Measurements from ENCODE around the gene MAGED2. TPM values are rescaled to one million over a fixed set of nuclear protein-coding genes. Genes with fewer than 3 reads are reported as not detected.

The MAGED2 gene
- total and polyA plus RNA-seq, 9 of the 15 experiments (the other 6 are each of a cell fraction or from before 2014, with no cell fraction given) = 19.7 to 49.1 (median 23.1) TPM

DNA sequence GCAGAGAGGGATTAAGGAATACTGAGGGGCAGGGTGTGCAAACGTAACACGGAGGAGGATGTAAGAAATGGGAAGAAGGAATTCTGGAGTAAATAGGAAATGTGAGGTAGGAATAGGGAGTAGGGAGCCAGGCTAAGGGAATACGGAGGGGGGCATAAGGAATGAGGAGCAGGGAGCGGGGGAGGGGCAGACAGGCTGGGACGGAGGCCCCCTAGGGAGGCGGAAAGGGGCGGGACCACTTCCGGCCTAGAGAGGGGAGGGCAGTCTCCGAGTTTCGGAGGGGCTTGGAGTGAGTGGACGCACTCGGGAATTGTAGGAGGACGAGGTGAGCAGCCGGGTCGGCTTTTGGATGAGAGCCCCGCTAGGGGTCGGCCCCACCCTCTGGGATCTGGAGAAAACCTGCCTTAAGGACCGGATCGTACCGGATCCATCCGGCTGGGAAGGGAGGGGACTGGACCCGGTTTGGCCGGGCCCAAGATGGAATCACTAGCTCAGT, 612 bp downstream of the MAGED2 start:
- FAIRE-seq (no peak), ATAC-seq (peak; percentile 75), DNase-seq (ENCODE audit: extremely low read depth in 1 of 4, low spot score in 3 of 4) (peak; percentile 52 to 59 (median 54))
- Histone ChIP-seq H3K4me3 (peak overlapping the region; percentile 62), H3K9me1 (ENCODE audit: control insufficient read depth, insufficient read depth, low read length) (no peaks in the 10 kb centered on the region), H3K4me2 (ENCODE audit: insufficient read depth, low read length) (peak overlapping the region; percentile 86), H3K9me3 (replicated peaks; ENCODE audit: control insufficient read depth, insufficient read depth, low read depth, low read length) (no peaks in the 10 kb centered on the region), H3K36me3 (ENCODE audit: control insufficient read depth, insufficient read depth, low read length) (peaks cover 6% of the 10 kb centered on the region; the same call in 2 of the 3 replicates), H3K27me3 (ENCODE audit: control insufficient read depth in 2 of 2, insufficient read depth in 2 of 2, low read length in 2 of 2) (no peaks in the 10 kb centered on the region; a peak in 1 of 5 replicates), H2AFZ (ENCODE audit: low read depth, low read length) (peak overlapping the region; percentile 82), H4K20me1 (replicated peaks; ENCODE audit: control insufficient read depth, insufficient read depth, low read length) (no peaks in the 10 kb centered on the region), H3K79me2 (ENCODE audit: control insufficient read depth, insufficient read depth, low read length) (peaks cover 8% of the 10 kb centered on the region; the same call in 1 of the 3 replicates), H3K27ac (ENCODE audit: extremely low read depth, low read depth, low read length) (peak overlapping the region; percentile 63), H3K4me1 (replicated peaks in 1 of 2; ENCODE audit: control insufficient read depth in 2 of 2, insufficient read depth in 2 of 2, low read length in 2 of 2) (peaks cover 0 to 19% of the 10 kb centered on the region in 2 experiments; a peak in 2 of 5 replicates), H3K9ac (ENCODE audit: insufficient read depth in 1 of 2, low read depth in 2 of 2, low read length in 2 of 2) (peak overlapping the region; percentile 61 to 62)
- POLR2A ChIA-PET = no interaction called here
- intact Hi-C loops (cut with micrococcal nuclease) = no loop called here
- 0% methylated on average over 2 of the region's 23 CpGs for WGBS (ENCODE audit: insufficient coverage, low coverage, missing lambda C conversion rate)
- no TSS peak for BruUV-seq (replicated peaks)
- CTCF ChIA-PET (ENCODE audit: low intra/inter-chr PET ratio) = no interaction called here
- in situ Hi-C loops (cut with MboI) = no loop called here
- 0 out of 2 replicates have a peak, but pooled peaks have one; percentile 18 for TF ChIP-seq ARID1B (IDR thresholded peaks at IDR 0.05)
- TF ChIP-seq PHF8 (IDR thresholded peaks at IDR 0.05; ENCODE audit: borderline replicate concordance, low read length) = peak; percentile 18; the same call in 1 of the 2 replicates
- TF ChIP-seq, protein P1, sequence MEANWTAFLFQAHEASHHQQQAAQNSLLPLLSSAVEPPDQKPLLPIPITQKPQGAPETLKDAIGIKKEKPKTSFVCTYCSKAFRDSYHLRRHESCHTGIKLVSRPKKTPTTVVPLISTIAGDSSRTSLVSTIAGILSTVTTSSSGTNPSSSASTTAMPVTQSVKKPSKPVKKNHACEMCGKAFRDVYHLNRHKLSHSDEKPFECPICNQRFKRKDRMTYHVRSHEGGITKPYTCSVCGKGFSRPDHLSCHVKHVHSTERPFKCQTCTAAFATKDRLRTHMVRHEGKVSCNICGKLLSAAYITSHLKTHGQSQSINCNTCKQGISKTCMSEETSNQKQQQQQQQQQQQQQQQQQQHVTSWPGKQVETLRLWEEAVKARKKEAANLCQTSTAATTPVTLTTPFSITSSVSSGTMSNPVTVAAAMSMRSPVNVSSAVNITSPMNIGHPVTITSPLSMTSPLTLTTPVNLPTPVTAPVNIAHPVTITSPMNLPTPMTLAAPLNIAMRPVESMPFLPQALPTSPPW (CRISPR knock-in tag; IDR thresholded peaks at IDR 0.05) = peak; percentile 50; the same call in 1 of the 2 replicates
- no peak for TF ChIP-seq ZZZ3 (IDR thresholded peaks at IDR 0.05)
- TF ChIP-seq EP400 (IDR thresholded peaks at IDR 0.05) = 0 out of 2 replicates have a peak, but pooled peaks have one; percentile 72
- TF ChIP-seq ETV1 (tag; conservative IDR thresholded peaks at IDR 0.05; ENCODE audit: low read depth) = peak; percentile 31; the same call in 1 of the 2 replicates
- TF ChIP-seq, protein P2, sequence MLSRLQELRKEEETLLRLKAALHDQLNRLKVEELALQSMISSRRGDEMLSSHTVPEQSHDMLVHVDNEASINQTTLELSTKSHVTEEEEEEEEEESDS (CRISPR knock-in tag; IDR thresholded peaks at IDR 0.05) = no peak
- TF ChIP-seq PHTF2 (CRISPR knock-in tag; IDR thresholded peaks at IDR 0.05) = no peak
- TF ChIP-seq, protein P3, sequence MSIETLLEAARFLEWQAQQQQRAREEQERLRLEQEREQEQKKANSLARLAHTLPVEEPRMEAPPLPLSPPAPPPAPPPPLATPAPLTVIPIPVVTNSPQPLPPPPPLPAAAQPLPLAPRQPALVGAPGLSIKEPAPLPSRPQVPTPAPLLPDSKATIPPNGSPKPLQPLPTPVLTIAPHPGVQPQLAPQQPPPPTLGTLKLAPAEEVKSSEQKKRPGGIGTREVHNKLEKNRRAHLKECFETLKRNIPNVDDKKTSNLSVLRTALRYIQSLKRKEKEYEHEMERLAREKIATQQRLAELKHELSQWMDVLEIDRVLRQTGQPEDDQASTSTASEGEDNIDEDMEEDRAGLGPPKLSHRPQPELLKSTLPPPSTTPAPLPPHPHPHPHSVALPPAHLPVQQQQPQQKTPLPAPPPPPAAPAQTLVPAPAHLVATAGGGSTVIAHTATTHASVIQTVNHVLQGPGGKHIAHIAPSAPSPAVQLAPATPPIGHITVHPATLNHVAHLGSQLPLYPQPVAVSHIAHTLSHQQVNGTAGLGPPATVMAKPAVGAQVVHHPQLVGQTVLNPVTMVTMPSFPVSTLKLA (conservative IDR thresholded peaks at IDR 0.05) = peak in 1 of 2 experiments; percentile 48; a peak in 1 of 4 replicates
- TF ChIP-seq KLF16 (IDR thresholded peaks at IDR 0.05) = peak; percentile 95
- no peak; the same call in 1 of the 2 replicates for TF ChIP-seq RBFOX2 (IDR thresholded peaks at IDR 0.05; ENCODE audit: low read depth, low read length)
- no peak for TF ChIP-seq ATF1 (CRISPR knock-in tag; IDR thresholded peaks at IDR 0.05)
- TF ChIP-seq ATF1 (tag; IDR thresholded peaks at IDR 0.05) = 0 out of 2 replicates have a peak, but pooled peaks have one; percentile 8
- peak in 1 of 2 experiments; percentile 25; a peak in 1 of 4 replicates for TF ChIP-seq MAZ (CRISPR knock-in tag; conservative IDR thresholded peaks at IDR 0.05 in 1 of 2, IDR thresholded peaks at IDR 0.05 in 1 of 2)

All from K562 (cell line).